G401 (cell line): ENCODE results near the gene CCR2. TPM values are rescaled to one million over a fixed set of nuclear protein-coding genes. Genes with fewer than 3 reads are reported as not detected.
"Not testable (repeated sequence)": the region's sequence is repeated elsewhere in the genome, so short reads cannot be mapped to it uniquely, and the experiment has no call there.

Source experiments
- DNase-seq: peaks from one replicate; pipeline ENCODE4 v3.0.0-alpha.2; 2015; ENCODE audit warnings: low spot score
- in situ Hi-C: cut with HindIII; loops from 2 replicates; pipeline ENCODE4 v1.10.0; 2016; ENCODE audit warnings: low sequenced_read_pairs, mixed read lengths
- total RNA-seq: library from RNA; depleted of rRNA; stranded (reverse); fragments of >200 nt; shearing (Covaris generic); gene quantifications from 2 replicates; pipeline ENCODE4 v1.2.3, GENCODE V29; 2014

The CCR2 gene
- total RNA-seq, 1 experiment from 2014 or later: not detected

GRCh38 chr3:46372492-46373359, 18.8 kb downstream of the CCR2 start:
- in situ Hi-C loops: no loop called here
- DNase-seq: peak; percentile 18

- in situ Hi-C loops: no loop called here
- no peak for DNase-seq
These were observed 20.8 kb downstream of the CCR2 start for GRCh38 chr3:46374755-46375154.

- in situ Hi-C loops: no loop called here
These were observed 21.3 kb downstream of the CCR2 start for GRCh38 chr3:46375218-46375617.

GRCh38 chr3:46375814-46376213, 21.9 kb downstream of the CCR2 start:
- no peak for DNase-seq
- in situ Hi-C loops: no loop called here

More at GRCh38 chr3:46375218-46375617, 21.3 kb downstream of the CCR2 start:
- no peak for DNase-seq

DNA sequence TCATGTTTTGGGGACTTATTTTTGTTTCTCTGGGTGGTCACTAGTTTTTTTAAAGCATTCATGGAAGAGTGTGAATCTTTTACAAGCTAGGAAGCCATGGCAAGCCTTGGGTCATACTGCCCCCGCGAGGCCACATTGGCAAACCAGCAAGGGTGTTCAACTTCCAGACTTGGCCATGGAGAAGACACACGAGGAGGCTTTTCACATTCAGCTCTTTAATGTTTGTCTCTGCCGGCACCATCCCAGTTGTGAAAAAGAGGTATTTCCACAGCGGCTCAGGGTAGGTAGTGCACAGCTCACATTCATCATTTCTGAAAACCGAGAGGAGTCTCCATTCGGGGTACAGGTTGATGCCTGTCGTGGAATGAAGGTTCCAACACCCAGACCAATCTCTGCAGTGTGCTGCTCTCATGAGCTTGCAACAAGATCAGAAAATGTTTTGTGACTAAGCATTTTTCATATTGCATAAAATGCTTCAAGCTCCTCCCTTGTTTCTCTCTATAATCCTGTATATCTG, 24.6 kb downstream of the CCR2 start:
- in situ Hi-C loops: no loop called here
- peak; percentile 57 for DNase-seq

DNA sequence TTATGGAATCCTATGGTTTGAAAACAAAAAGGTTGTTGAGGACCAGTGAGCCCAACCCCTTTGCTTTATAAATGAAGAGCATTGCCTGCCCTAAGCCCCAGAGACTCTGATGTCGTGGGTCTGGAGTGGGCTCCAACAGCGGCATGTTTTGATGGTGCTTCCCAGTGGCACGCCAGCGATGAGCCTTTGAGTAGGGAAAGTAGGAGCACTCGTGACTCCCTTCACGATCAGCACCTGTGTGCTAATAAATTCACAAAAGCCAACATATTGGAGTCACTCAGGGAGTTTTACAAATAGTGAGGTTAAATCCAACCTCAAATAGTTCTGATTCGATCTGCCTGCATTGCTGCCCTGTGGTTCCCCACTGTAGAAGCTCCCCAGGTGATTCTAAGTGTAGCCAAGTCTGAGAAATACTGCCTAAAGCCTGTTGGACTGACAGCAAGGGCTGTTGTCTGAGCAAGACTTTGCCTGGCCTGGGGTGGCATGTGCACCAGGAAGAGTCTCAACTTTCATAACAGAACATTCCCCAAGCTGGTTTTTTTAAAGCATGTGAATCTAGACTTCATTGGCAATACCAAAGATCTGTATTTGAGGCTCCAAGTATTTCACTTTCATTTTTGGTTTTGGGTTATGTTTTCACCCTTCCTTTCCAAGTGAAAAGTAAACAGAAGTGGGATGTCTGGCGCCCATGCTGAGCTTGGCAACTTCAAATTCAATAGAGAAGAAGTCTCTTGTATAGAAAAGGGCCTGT, 26.7 kb downstream of the CCR2 start:
- in situ Hi-C loops: no loop called here
- no peak for DNase-seq

DNA sequence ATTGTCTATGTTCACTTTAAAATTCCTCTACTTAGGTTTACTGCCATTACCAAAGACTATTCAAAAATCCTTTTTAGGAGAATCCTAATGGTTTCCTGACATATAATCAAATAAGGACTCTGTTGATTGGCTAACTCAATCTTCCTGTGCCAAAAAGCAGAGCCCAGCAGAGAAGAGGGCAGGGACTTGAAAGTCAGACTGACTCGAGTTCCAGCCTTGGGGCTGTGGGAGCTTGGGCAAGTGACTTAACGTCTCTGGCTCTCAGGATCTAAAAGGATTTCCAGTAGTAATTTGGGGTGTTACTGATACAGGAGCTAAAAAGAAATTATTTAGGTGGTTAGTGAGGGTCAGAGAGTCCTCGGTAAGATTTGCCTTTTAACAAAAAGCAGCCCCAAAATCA, 27.7 kb downstream of the CCR2 start:
- DNase-seq: no peak
- in situ Hi-C loops: no loop called here

GRCh38 chr3:46383211-46383950, 29.5 kb downstream of the CCR2 start:
- no peak for DNase-seq
- in situ Hi-C loops: no loop called here

GRCh38 chr3:46383951-46384330, 30.0 kb downstream of the CCR2 start:
- no peak for DNase-seq
- in situ Hi-C loops: no loop called here

GRCh38 chr3:46386205-46386604, 32.3 kb downstream of the CCR2 start:
- in situ Hi-C loops: no loop called here
- DNase-seq: no peak

DNA sequence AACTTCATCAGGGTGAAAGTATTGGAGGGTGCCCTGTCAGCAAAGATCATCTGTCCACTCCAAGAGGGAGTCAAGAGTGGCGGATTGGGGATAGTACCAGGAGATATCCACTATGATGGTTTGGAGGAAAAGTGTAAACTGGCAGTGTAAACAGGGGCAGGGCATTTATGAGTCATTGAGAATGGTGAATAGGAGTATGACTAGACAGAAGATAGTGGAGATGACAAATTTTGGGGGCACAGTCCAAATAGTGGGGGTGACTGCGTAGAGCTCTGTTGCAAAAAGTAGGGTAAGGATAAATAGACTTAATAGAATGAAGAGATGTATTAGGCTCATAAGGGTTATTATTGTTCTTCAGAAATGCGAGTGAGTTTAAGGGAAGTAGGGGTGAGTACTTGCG, 34.9 kb downstream of the CCR2 start:
- in situ Hi-C loops, DNase-seq: not testable (repeated sequence)

DNA sequence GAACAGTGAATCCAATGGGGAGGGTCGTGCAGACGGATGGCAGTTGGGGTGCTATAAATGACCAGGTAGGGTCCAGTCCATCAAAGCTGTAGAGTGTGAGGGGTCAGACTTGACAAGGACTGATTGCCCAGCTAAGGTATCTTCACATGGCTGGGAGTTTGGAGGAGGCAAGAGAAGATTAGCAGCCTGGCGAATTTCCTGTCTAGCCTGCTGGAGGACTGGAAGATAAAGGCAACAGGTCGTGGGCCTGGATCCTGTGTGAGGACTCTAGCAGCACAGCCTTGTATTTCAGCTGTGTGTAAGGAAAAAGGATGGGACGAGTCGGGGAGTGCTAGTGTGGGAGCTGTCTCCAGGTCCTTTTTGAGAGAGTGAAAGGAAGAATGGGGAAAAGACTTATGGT, 35.4 kb downstream of the CCR2 start:
- in situ Hi-C loops: no loop called here
- DNase-seq: no peak

GRCh38 chr3:46391526-46391925, 37.6 kb downstream of the CCR2 start:
- in situ Hi-C loops, DNase-seq: not testable (repeated sequence)

- in situ Hi-C loops: no loop called here
These were observed 39.1 kb downstream of the CCR2 start for GRCh38 chr3:46393011-46393410.

GRCh38 chr3:46393554-46394434, 39.9 kb downstream of the CCR2 start:
- DNase-seq: no peak
- in situ Hi-C loops: no loop called here

More at GRCh38 chr3:46393011-46393410, 39.1 kb downstream of the CCR2 start:
- no peak for DNase-seq

DNA sequence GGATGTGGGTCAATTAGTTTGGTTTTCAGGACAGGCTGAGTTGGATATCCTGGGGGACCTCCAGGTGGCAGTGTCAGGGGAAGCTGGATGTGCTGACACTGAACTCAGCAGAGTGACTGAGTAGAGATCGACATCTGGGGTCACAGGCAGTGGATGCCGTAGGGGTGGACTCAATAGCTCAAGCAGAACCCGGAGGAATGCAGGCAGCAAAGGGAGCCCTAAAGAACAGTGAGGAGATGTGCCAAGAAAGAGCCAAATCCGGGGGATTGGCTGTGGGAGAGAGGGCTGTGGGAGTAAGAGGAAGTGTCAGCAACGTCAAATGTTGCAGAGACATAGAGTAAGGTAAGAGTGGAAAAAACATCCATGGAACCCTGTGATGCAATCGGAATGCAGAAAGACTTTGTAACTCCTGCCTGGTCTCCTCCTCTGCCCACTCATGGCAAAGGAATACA, 41.3 kb downstream of the CCR2 start:
- in situ Hi-C loops: no loop called here
- DNase-seq: no peak

DNA sequence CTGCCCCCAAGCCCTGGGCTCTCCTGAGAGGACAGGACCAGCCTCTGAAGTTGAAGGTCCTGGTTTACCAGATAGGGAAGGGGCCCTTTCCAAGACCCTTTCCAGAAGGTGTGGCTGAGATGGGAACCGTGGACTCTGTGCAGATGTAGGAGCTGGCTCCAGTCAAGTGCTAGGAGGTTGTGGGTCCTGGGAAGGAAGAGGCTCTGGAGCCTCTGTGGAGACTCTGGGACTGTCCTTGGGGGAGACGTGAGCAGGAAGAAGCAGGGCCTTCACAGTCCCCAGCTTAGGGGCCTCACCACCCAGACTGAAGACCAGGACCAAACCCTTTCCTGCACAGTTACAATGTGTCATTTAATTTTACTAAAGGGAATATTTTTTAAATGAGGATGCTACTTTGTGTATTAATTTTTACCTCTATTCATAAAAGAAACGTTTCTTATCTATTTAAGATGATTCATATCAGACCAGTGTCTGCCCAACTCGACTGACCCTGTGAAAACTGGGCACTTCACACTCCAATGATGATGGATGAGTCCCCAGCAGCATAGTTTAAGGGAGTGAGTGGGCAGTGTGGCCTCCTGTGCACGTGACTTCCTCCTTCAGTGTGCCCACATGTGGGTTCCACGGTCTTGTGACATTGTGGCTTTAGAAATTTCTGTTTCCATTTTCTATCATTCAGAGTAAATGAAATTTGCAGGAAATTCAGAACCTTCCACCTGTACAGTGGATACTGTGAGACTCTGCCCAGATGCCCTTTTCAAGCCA, 42.0 kb downstream of the CCR2 start:
- no peak for DNase-seq
- in situ Hi-C loops: no loop called here

- peak; percentile 60 for DNase-seq
These were observed 43.2 kb downstream of the CCR2 start for GRCh38 chr3:46397111-46397510.

More at GRCh38 chr3:46397111-46397510, 43.2 kb downstream of the CCR2 start:
- in situ Hi-C loops: no loop called here
